WTC11 (cell line): ENCODE data around the gene CER1. TPM values are rescaled to one million over a fixed set of nuclear protein-coding genes. Genes with fewer than 3 reads are reported as not detected.

Source experiments
- ATAC-seq: fragments of 200-7000 bp; cut with Tn5 transposase; 2 replicates; pipeline ENCODE4 v1.10.0; 2021; ENCODE audit warnings: mild to moderate bottlenecking, moderate library complexity
- CTCF ChIA-PET: fragments of 300-600 bp; sonication (Branson Sonifier 250); formaldehyde crosslinking; loops from one replicate; lab custom pipeline; 2021; ENCODE audit warnings: antibody characterized with exemption; lab: Charles Lee
- POLR2A ChIA-PET: fragments of 350-600 bp; sonication (Branson Sonifier 250); formaldehyde crosslinking; loops from one replicate; lab custom pipeline; 2021; ENCODE audit warnings: antibody characterized with exemption; lab: Charles Lee
- DNase-seq: peaks from one replicate; pipeline ENCODE4 v3.0.0; 2021; ENCODE audit warnings: low spot score
- H3K27ac Mint-ChIP-seq: 2 replicates; pipeline ENCODE4 v1.8.0; 2021; ENCODE audit warnings: mixed read lengths
- H3K27me3 Mint-ChIP-seq: 2 replicates; pipeline ENCODE4 v1.8.0; 2021; ENCODE audit warnings: low read depth, mild to moderate bottlenecking, moderate library complexity, mixed read lengths
- H3K36me3 Mint-ChIP-seq: 2 replicates; pipeline ENCODE4 v1.8.0; 2021; ENCODE audit warnings: mixed read lengths
- H3K4me1 Mint-ChIP-seq: 2 replicates; pipeline ENCODE4 v1.8.0; 2022; ENCODE audit warnings: mixed read lengths
- H3K4me3 Mint-ChIP-seq: 2 replicates; pipeline ENCODE4 v1.8.0; 2021; ENCODE audit warnings: mild to moderate bottlenecking, moderate library complexity, mixed read lengths
- H3K9me3 Mint-ChIP-seq: 2 replicates; pipeline ENCODE4 v1.8.0; 2021; ENCODE audit warnings: mixed read lengths
- ETV6 ChIP-seq: sonication (generic); formaldehyde crosslinking; IDR thresholded peaks from 2 replicates; pipeline ENCODE4 v1.8.1; 2022; ENCODE audit warnings: mild to moderate bottlenecking, missing genetic modification reagents
- GRHL2 ChIP-seq: fragments of 250-450 bp; sonication (Bioruptor Pico); IDR thresholded peaks from 2 replicates; pipeline ENCODE4 v1.8.0; 2022; ENCODE audit warnings: mild to moderate bottlenecking, moderate library complexity; ENCODE audit not compliant: insufficient replicate concordance, severe bottlenecking
- KAT7 ChIP-seq: sonication (generic); formaldehyde crosslinking; IDR thresholded peaks from 2 replicates; pipeline ENCODE4 v1.8.1; 2023; ENCODE audit warnings: missing genetic modification reagents, mild to moderate bottlenecking, borderline replicate concordance
- NFYB ChIP-seq: sonication (generic); formaldehyde crosslinking; conservative IDR thresholded peaks from 2 replicates; pipeline ENCODE4 v1.8.0; 2022; ENCODE audit warnings: low read depth, missing genetic modification reagents
- NR3C1 ChIP-seq: sonication (generic); formaldehyde crosslinking; conservative IDR thresholded peaks from 2 replicates; pipeline ENCODE4 v1.8.1; 2023; ENCODE audit warnings: low read depth, mild to moderate bottlenecking, missing genetic modification reagents
- PRRX2 ChIP-seq: fragments of 250-450 bp; sonication (Bioruptor Pico); IDR thresholded peaks from 2 replicates; pipeline ENCODE4 v1.8.0; 2021; ENCODE audit warnings: mild to moderate bottlenecking
- RORB ChIP-seq: fragments of 250-450 bp; sonication (Bioruptor Pico); IDR thresholded peaks from 2 replicates; pipeline ENCODE4 v1.9.0; 2021; ENCODE audit warnings: mild to moderate bottlenecking
- SOX15 ChIP-seq: fragments of 250-450 bp; sonication (Bioruptor Pico); IDR thresholded peaks from 2 replicates; pipeline ENCODE4 v1.9.0; 2021; ENCODE audit warnings: mild to moderate bottlenecking
- ZNF263 ChIP-seq: sonication (generic); formaldehyde crosslinking; IDR thresholded peaks from 2 replicates; pipeline ENCODE4 v1.8.1; 2022; ENCODE audit warnings: low read depth, mild to moderate bottlenecking, moderate library complexity, missing genetic modification reagents
- ZNF317 ChIP-seq: sonication (generic); formaldehyde crosslinking; IDR thresholded peaks from 2 replicates; pipeline ENCODE4 v1.8.1; 2023; ENCODE audit warnings: low read depth, mild to moderate bottlenecking, moderate library complexity, missing genetic modification reagents, borderline replicate concordance
- ZNF423 ChIP-seq: fragments of 250-450 bp; sonication (Bioruptor Pico); IDR thresholded peaks from 2 replicates; pipeline ENCODE4 v2.1.2; 2022; ENCODE audit warnings: mild to moderate bottlenecking, moderate library complexity
- ZNF671 ChIP-seq: fragments of 250-450 bp; sonication (Bioruptor Pico); IDR thresholded peaks from 2 replicates; pipeline ENCODE4 v1.8.0; 2021; ENCODE audit warnings: mild to moderate bottlenecking
- total RNA-seq: library from RNA; stranded (reverse); gene quantifications from 3 replicates; pipeline ENCODE4 v1.2.3, GENCODE V29; 2021
- TF ChIP-seq, protein P1 (sequence below): sonication (generic); formaldehyde crosslinking; IDR thresholded peaks from 2 replicates; pipeline ENCODE4 v1.8.0; 2022; ENCODE audit warnings: mild to moderate bottlenecking, missing genetic modification reagents
- TF ChIP-seq, protein P2 (sequence below): sonication (generic); formaldehyde crosslinking; IDR thresholded peaks from 2 replicates; pipeline ENCODE4 v1.8.1; 2023; ENCODE audit warnings: mild to moderate bottlenecking, missing genetic modification reagents
- TF ChIP-seq, protein P3 (sequence below): sonication (generic); formaldehyde crosslinking; IDR thresholded peaks from 2 replicates; pipeline ENCODE4 v1.8.0; 2023; ENCODE audit warnings: missing genetic modification reagents, mild to moderate bottlenecking, borderline replicate concordance
- TF ChIP-seq, protein P4 (sequence below): sonication (generic); formaldehyde crosslinking; IDR thresholded peaks from 2 replicates; pipeline ENCODE4 v1.8.0; 2022; ENCODE audit warnings: mild to moderate bottlenecking, missing genetic modification reagents
- TF ChIP-seq, protein P5 (sequence below): sonication (generic); formaldehyde crosslinking; conservative IDR thresholded peaks from 2 replicates; pipeline ENCODE4 v1.8.1; 2023; ENCODE audit warnings: mild to moderate bottlenecking, low read depth, missing genetic modification reagents, moderate library complexity
- TF ChIP-seq, protein P6 (sequence below): sonication (generic); formaldehyde crosslinking; IDR thresholded peaks from 2 replicates; pipeline ENCODE4 v1.8.1; 2022; ENCODE audit warnings: low read depth, missing genetic modification reagents, borderline replicate concordance

CER1 gene
- total RNA-seq, 1 experiment from 2014 or later, result 2.4 TPM

DNA sequence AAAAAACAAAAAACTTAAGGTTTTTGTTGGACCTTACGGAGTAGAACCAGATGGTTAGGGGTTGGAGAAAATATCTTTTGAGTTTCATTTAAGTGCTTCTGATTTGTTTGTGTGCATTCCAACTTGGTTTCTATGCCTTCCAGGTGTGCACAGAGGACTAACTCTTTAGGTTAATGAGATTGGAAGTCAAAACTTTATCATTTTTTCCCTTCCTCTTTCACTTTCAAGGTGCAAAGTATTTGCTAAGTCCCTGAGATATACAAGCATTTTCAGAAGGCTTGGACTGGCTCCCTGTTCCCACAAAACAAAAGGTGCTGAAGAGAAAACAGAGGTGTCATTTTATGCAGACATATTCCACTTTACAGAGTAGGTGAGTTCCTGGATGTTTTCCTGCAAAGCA, 30.3 kb upstream of the CER1 start:
- POLR2A ChIA-PET, result no interaction called here
- H3K27ac Mint-ChIP-seq, result no peak overlapping the region
- no peaks in the 10 kb centered on the region for H3K36me3 Mint-ChIP-seq
- peaks cover 27% of the 10 kb centered on the region for H3K4me1 Mint-ChIP-seq
- H3K9me3 Mint-ChIP-seq, result no peaks in the 10 kb centered on the region
- TF ChIP-seq NFYB (CRISPR knock-in tag), result no peak
- TF ChIP-seq, protein P1, sequence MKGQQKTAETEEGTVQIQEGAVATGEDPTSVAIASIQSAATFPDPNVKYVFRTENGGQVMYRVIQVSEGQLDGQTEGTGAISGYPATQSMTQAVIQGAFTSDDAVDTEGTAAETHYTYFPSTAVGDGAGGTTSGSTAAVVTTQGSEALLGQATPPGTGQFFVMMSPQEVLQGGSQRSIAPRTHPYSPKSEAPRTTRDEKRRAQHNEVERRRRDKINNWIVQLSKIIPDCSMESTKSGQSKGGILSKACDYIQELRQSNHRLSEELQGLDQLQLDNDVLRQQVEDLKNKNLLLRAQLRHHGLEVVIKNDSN, result no peak
- no peak for TF ChIP-seq KAT7 (CRISPR knock-in tag)
- TF ChIP-seq, protein P2, sequence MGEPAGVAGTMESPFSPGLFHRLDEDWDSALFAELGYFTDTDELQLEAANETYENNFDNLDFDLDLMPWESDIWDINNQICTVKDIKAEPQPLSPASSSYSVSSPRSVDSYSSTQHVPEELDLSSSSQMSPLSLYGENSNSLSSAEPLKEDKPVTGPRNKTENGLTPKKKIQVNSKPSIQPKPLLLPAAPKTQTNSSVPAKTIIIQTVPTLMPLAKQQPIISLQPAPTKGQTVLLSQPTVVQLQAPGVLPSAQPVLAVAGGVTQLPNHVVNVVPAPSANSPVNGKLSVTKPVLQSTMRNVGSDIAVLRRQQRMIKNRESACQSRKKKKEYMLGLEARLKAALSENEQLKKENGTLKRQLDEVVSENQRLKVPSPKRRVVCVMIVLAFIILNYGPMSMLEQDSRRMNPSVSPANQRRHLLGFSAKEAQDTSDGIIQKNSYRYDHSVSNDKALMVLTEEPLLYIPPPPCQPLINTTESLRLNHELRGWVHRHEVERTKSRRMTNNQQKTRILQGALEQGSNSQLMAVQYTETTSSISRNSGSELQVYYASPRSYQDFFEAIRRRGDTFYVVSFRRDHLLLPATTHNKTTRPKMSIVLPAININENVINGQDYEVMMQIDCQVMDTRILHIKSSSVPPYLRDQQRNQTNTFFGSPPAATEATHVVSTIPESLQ (CRISPR knock-in tag), result no peak
- TF ChIP-seq NR3C1 (CRISPR knock-in tag), result no peak
- TF ChIP-seq RORB (CRISPR knock-in tag), result no peak
- no peak for TF ChIP-seq PRRX2
- no peak for TF ChIP-seq ETV6 (CRISPR knock-in tag)
- CTCF ChIA-PET, result no interaction called here
- peaks cover 13% of the 10 kb centered on the region for H3K27me3 Mint-ChIP-seq
- no peak for ATAC-seq
- no peak for DNase-seq
- no peak overlapping the region for H3K4me3 Mint-ChIP-seq

DNA sequence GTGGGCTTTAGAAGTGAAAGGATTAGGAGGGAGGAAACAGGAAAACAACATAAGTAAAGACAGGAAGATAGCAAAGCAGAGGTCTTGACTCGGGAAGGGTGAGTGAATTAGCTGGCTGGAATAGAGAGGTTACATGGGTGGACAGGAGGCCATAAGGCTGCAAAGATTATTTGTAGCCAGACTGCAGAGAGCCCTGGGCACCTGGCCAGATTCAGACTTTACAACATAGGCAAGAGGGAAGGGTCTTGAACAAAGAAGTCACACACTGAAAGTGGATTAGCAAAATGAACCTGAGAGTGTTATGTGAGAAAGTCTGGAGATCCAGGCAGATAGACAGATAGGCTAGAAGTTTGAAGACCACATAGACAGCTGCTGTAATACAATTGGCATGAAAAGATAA, 29.7 kb upstream of the CER1 start:
- Mint-ChIP-seq H3K36me3 (no peaks in the 10 kb centered on the region), H3K27ac (no peak overlapping the region; the same call in 1 of the 2 replicates), H3K4me3 (no peak overlapping the region), H3K27me3 (peaks cover 13% of the 10 kb centered on the region), H3K9me3 (no peaks in the 10 kb centered on the region), H3K4me1 (peaks cover 27% of the 10 kb centered on the region)
- CTCF ChIA-PET, result no interaction called here
- DNase-seq, result no peak
- ATAC-seq, result no peak
- POLR2A ChIA-PET, result no interaction called here
- TF ChIP-seq, protein P3, sequence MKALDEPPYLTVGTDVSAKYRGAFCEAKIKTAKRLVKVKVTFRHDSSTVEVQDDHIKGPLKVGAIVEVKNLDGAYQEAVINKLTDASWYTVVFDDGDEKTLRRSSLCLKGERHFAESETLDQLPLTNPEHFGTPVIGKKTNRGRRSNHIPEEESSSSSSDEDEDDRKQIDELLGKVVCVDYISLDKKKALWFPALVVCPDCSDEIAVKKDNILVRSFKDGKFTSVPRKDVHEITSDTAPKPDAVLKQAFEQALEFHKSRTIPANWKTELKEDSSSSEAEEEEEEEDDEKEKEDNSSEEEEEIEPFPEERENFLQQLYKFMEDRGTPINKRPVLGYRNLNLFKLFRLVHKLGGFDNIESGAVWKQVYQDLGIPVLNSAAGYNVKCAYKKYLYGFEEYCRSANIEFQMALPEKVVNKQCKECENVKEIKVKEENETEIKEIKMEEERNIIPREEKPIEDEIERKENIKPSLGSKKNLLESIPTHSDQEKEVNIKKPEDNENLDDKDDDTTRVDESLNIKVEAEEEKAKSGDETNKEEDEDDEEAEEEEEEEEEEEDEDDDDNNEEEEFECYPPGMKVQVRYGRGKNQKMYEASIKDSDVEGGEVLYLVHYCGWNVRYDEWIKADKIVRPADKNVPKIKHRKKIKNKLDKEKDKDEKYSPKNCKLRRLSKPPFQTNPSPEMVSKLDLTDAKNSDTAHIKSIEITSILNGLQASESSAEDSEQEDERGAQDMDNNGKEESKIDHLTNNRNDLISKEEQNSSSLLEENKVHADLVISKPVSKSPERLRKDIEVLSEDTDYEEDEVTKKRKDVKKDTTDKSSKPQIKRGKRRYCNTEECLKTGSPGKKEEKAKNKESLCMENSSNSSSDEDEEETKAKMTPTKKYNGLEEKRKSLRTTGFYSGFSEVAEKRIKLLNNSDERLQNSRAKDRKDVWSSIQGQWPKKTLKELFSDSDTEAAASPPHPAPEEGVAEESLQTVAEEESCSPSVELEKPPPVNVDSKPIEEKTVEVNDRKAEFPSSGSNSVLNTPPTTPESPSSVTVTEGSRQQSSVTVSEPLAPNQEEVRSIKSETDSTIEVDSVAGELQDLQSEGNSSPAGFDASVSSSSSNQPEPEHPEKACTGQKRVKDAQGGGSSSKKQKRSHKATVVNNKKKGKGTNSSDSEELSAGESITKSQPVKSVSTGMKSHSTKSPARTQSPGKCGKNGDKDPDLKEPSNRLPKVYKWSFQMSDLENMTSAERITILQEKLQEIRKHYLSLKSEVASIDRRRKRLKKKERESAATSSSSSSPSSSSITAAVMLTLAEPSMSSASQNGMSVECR (CRISPR knock-in tag), result no peak
- TF ChIP-seq ZNF671 (CRISPR knock-in tag) (no peak), SOX15 (CRISPR knock-in tag) (no peak), GRHL2 (no peak), ZNF263 (no peak), ZNF317 (no peak), ZNF423 (no peak)
- TF ChIP-seq, protein P4, sequence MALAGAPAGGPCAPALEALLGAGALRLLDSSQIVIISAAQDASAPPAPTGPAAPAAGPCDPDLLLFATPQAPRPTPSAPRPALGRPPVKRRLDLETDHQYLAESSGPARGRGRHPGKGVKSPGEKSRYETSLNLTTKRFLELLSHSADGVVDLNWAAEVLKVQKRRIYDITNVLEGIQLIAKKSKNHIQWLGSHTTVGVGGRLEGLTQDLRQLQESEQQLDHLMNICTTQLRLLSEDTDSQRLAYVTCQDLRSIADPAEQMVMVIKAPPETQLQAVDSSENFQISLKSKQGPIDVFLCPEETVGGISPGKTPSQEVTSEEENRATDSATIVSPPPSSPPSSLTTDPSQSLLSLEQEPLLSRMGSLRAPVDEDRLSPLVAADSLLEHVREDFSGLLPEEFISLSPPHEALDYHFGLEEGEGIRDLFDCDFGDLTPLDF (CRISPR knock-in tag), result no peak
- TF ChIP-seq, protein P5, sequence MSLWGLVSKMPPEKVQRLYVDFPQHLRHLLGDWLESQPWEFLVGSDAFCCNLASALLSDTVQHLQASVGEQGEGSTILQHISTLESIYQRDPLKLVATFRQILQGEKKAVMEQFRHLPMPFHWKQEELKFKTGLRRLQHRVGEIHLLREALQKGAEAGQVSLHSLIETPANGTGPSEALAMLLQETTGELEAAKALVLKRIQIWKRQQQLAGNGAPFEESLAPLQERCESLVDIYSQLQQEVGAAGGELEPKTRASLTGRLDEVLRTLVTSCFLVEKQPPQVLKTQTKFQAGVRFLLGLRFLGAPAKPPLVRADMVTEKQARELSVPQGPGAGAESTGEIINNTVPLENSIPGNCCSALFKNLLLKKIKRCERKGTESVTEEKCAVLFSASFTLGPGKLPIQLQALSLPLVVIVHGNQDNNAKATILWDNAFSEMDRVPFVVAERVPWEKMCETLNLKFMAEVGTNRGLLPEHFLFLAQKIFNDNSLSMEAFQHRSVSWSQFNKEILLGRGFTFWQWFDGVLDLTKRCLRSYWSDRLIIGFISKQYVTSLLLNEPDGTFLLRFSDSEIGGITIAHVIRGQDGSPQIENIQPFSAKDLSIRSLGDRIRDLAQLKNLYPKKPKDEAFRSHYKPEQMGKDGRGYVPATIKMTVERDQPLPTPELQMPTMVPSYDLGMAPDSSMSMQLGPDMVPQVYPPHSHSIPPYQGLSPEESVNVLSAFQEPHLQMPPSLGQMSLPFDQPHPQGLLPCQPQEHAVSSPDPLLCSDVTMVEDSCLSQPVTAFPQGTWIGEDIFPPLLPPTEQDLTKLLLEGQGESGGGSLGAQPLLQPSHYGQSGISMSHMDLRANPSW (CRISPR knock-in tag), result no peak
- TF ChIP-seq, protein P6, sequence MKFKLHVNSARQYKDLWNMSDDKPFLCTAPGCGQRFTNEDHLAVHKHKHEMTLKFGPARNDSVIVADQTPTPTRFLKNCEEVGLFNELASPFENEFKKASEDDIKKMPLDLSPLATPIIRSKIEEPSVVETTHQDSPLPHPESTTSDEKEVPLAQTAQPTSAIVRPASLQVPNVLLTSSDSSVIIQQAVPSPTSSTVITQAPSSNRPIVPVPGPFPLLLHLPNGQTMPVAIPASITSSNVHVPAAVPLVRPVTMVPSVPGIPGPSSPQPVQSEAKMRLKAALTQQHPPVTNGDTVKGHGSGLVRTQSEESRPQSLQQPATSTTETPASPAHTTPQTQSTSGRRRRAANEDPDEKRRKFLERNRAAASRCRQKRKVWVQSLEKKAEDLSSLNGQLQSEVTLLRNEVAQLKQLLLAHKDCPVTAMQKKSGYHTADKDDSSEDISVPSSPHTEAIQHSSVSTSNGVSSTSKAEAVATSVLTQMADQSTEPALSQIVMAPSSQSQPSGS (CRISPR knock-in tag), result no peak
